ENCODE results near the gene SOX8.

DNA sequence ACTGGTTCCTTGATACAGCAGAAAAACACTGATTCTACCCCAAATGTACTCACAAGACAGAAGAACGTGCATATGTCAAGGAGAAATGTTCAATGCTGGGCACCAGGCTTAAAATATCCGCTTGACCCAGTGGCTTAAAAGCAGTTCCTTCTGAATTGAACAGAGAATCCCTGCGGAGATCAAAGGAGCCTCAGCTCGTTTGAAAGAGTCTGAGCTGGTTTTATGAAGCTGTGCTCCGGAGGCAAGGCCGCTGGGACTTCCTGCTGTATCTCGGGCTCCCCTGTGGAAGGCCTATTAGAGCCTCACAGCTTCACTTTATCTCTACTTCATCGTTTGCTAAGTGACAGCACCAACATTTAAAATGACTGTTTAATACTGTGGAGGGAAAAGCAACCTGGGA, 12.9 kb upstream of the SOX8 start:
- TF ChIP-seq, protein P1, sequence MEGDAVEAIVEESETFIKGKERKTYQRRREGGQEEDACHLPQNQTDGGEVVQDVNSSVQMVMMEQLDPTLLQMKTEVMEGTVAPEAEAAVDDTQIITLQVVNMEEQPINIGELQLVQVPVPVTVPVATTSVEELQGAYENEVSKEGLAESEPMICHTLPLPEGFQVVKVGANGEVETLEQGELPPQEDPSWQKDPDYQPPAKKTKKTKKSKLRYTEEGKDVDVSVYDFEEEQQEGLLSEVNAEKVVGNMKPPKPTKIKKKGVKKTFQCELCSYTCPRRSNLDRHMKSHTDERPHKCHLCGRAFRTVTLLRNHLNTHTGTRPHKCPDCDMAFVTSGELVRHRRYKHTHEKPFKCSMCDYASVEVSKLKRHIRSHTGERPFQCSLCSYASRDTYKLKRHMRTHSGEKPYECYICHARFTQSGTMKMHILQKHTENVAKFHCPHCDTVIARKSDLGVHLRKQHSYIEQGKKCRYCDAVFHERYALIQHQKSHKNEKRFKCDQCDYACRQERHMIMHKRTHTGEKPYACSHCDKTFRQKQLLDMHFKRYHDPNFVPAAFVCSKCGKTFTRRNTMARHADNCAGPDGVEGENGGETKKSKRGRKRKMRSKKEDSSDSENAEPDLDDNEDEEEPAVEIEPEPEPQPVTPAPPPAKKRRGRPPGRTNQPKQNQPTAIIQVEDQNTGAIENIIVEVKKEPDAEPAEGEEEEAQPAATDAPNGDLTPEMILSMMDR (conservative IDR thresholded peaks at IDR 0.05 in 1 of 2, IDR thresholded peaks at IDR 0.05 in 1 of 2; ENCODE audit: low read depth in 1 of 2, low read length in 2 of 2): no peak
- TF ChIP-seq EZH2 (IDR thresholded peaks at IDR 0.05; ENCODE audit: low read length, missing control alignments): no peak

Data from fibroblast of lung (primary cell).